ENCODE data around the gene GHRL.

- TF ChIP-seq, protein P1, sequence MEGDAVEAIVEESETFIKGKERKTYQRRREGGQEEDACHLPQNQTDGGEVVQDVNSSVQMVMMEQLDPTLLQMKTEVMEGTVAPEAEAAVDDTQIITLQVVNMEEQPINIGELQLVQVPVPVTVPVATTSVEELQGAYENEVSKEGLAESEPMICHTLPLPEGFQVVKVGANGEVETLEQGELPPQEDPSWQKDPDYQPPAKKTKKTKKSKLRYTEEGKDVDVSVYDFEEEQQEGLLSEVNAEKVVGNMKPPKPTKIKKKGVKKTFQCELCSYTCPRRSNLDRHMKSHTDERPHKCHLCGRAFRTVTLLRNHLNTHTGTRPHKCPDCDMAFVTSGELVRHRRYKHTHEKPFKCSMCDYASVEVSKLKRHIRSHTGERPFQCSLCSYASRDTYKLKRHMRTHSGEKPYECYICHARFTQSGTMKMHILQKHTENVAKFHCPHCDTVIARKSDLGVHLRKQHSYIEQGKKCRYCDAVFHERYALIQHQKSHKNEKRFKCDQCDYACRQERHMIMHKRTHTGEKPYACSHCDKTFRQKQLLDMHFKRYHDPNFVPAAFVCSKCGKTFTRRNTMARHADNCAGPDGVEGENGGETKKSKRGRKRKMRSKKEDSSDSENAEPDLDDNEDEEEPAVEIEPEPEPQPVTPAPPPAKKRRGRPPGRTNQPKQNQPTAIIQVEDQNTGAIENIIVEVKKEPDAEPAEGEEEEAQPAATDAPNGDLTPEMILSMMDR (IDR thresholded peaks at IDR 0.05), result no peak
- TF ChIP-seq EZH2 (IDR thresholded peaks at IDR 0.05) (no peak), EZH2phosphoT487 (IDR thresholded peaks at IDR 0.05) (no peak)
Measured at GRCh38 chr3:10272977-10273376, 19.8 kb downstream of the GHRL start.
